Pancreas (tissue), 10 donors: ENCODE results near the gene CALM1. TPM values are rescaled to one million over a fixed set of nuclear protein-coding genes. Genes with fewer than 3 reads are reported as not detected.

ENCODE experiments used
- ATAC-seq, 4 donors: fragments of 200-7000 bp; cut with Tn5 transposase; one replicate each; pipeline versions ENCODE4 v1.8.0 to v1.9.1; 2020; ENCODE audit warnings: mild to moderate bottlenecking in 4 of 4, moderate library complexity in 4 of 4
- DNase-seq, 6 donors: peaks; one replicate each; pipeline ENCODE4 v3.0.0-alpha.2; 2020
- FAIRE-seq: peaks from 2 replicates; lab custom pipeline; 2012; peaks lifted over from hg19 to GRCh38; lab: Jason Lieb, UNC
- H3K27ac ChIP-seq, 4 donors: fragments of 200-600 bp; sonication (generic); 1 replicate in 3 of 4; 2 replicates in 1 of 4; pipeline versions ENCODE4 v1.5.0 to v1.8.0; 2020
- H3K27me3 ChIP-seq, 4 donors: fragments of 200-600 bp; one replicate each; pipeline ENCODE4 v1.8.0; 2021
- H3K36me3 ChIP-seq, 3 donors: fragments of 200-600 bp; sonication (generic) in 1 of 3; one replicate each; pipeline versions ENCODE4 v1.5.0 to v1.8.0; 2020 to 2021
- H3K4me1 ChIP-seq, 3 donors: fragments of 200-600 bp; one replicate each; pipeline ENCODE4 v1.8.0; 2021
- H3K4me3 ChIP-seq, 4 donors: fragments of 200-600 bp; sonication (generic) in 2 of 4; one replicate each; pipeline versions ENCODE4 v1.5.0 to v1.8.0; 2020 to 2021
- H3K9me3 ChIP-seq, 4 donors: fragments of 200-600 bp; one replicate each; pipeline ENCODE4 v1.8.0; 2021
- CTCF ChIP-seq, 4 donors: fragments of 200-600 bp; sonication (generic) in 3 of 4; IDR thresholded peaks; one replicate each; pipeline versions ENCODE4 v1.5.0 to v1.8.0; 2021; ENCODE audit warnings: antibody characterized with exemption in 4 of 4
- whole genome bisulfite sequencing, 2 donors: extraction: QIAGEN DNeasy Blood & Tissue Kit; methylation state at CpG; one replicate each; pipeline ENCODE4 v1.1.7; 2013; 5-methylcytosine and 5-hydroxymethylcytosine counted together
- intact Hi-C, 3 donors: fragments of 100-400 bp; cut with DNase I; formaldehyde crosslinking; loops; one replicate each; pipeline versions ENCODE4 v1.11.1 to v1.14.2; 2022
- polyA plus RNA-seq, 2 donors: library from polyadenylated mRNA; stranded (reverse); fragments of 200-250 nt; gene quantifications; one replicate each; pipeline ENCODE4 v1.2.3, GENCODE V29; 2013
- total RNA-seq, 6 donors: library from RNA; stranded (reverse); fragmentation: NEBNext Ultra II Directional in 4 of 6; extraction: Animal tissue kit (Norgen Biotek cat#: 25700) in 4 of 6; gene quantifications; one replicate each; pipeline versions ENCODE4 v1.2.1 to v1.2.4, GENCODE V29; 2021 to 2023
- donor health status: healthy with polysubstance abuse.
- donor health status: DM: no; HTN: no; CAD: no; lungs with moderate emphysema.
- donor health status: DM: no; HTN: no; CAD: no.
- donor health status: control.
- donor health status: control.
- donor health status: Bipolar disorder and iron deficiency.
- donor health status: DM: yes; HTN: yes; CAD: no.
- donor health status: DM: no; HTN: no; CAD: no.
- donor health status: DM: no; HTN: no; CAD: no.
- donor health status: DM: yes; HTN: yes; CAD: no.

CALM1 gene
- total and polyA plus RNA-seq, 8 donors = 104 to 181 (median 141) TPM

- Histone ChIP-seq H3K4me1 (peaks cover 0 to 24% (median 13%) of the 10 kb centered on the region in 3 donors), H3K4me3 (peak overlapping the region; percentile 26 to 53 (median 40)), H3K36me3 (no peaks in the 10 kb centered on the region), H3K9me3 (no peaks in the 10 kb centered on the region), H3K27me3 (no peaks in the 10 kb centered on the region), H3K27ac (peak overlapping the region; percentile 97 to 99 (median 99))
- WGBS, 2 donors = 0 to 1% methylated on average over 32 to 34 of the region's 34 CpGs
- intact Hi-C loops = no loop called here
- ATAC-seq = peak; percentile 39 to 66 (median 52)
- peak; percentile 59 to 79 (median 71) for DNase-seq
- no peak for TF ChIP-seq CTCF (IDR thresholded peaks at IDR 0.05)
- no peak for FAIRE-seq
These were observed 14.2 kb upstream of the CALM1 start for GRCh38 chr14:90382491-90383125.

GRCh38 chr14:90383126-90383730, 13.6 kb upstream of the CALM1 start:
- WGBS, 2 donors = 0 to 1% methylated on average over 62 of the region's 62 CpGs
- no peaks in the 10 kb centered on the region for H3K27me3 ChIP-seq
- peak in 1 of 4 donors; percentile 18 for TF ChIP-seq CTCF (IDR thresholded peaks at IDR 0.05)
- peak; percentile 98 to 100 (median 99) for DNase-seq
- H3K4me1 ChIP-seq = peaks cover 0 to 26% (median 13%) of the 10 kb centered on the region in 3 donors
- H3K27ac ChIP-seq = peak overlapping the region; percentile 97 to 99 (median 99)
- ATAC-seq = peak; percentile 87 to 93 (median 90)
- no peaks in the 10 kb centered on the region for H3K36me3 ChIP-seq
- peak overlapping the region; percentile 26 to 53 (median 40) for H3K4me3 ChIP-seq
- H3K9me3 ChIP-seq = no peaks in the 10 kb centered on the region
- intact Hi-C loops = no loop called here
- FAIRE-seq = peak; percentile 91

- intact Hi-C loops = no loop called here
- FAIRE-seq (no peak), DNase-seq (peak; percentile 54 to 83 (median 66)), ATAC-seq (peak; percentile 21 to 47 (median 37))
- H3K36me3 ChIP-seq = no peaks in the 10 kb centered on the region
- H3K9me3 ChIP-seq = no peaks in the 10 kb centered on the region
- TF ChIP-seq CTCF (IDR thresholded peaks at IDR 0.05) = no peak
- WGBS, 2 donors = 7% methylated on average over 37 of the region's 37 CpGs
- H3K4me1 ChIP-seq = peaks cover 0 to 26% (median 13%) of the 10 kb centered on the region in 3 donors
- H3K4me3 ChIP-seq = peak overlapping the region; percentile 12 to 53 (median 39)
- H3K27me3 ChIP-seq = no peaks in the 10 kb centered on the region
- peak overlapping the region; percentile 97 to 99 (median 99) for H3K27ac ChIP-seq
These were observed 12.9 kb upstream of the CALM1 start for GRCh38 chr14:90383731-90384542.

GRCh38 chr14:90384543-90384911, 12.3 kb upstream of the CALM1 start:
- peaks cover 0 to 26% (median 13%) of the 10 kb centered on the region in 3 donors for H3K4me1 ChIP-seq
- DNase-seq = no peak
- FAIRE-seq = no peak
- intact Hi-C loops = no loop called here
- H3K36me3 ChIP-seq = no peaks in the 10 kb centered on the region
- TF ChIP-seq CTCF (IDR thresholded peaks at IDR 0.05) = no peak
- H3K9me3 ChIP-seq = no peaks in the 10 kb centered on the region
- H3K27me3 ChIP-seq = no peaks in the 10 kb centered on the region
- ATAC-seq = no peak
- H3K27ac ChIP-seq = peak overlapping the region; percentile 97 to 99 (median 99)
- peak overlapping the region in 1 of 4 donors; percentile 53 for H3K4me3 ChIP-seq
- WGBS, 2 donors = 75 to 85% methylated on average over 3 of the region's 3 CpGs
